Hepatocyte (in vitro differentiated cells): ENCODE data around the gene PKD2L1.

Experiments
- EZH2 ChIP-seq: fragments of 200-600 bp; sonication (generic); IDR thresholded peaks from 2 replicates; pipeline ENCODE4 v1.6.1; 2016; ENCODE audit warnings: antibody characterized with exemption, mild to moderate bottlenecking, borderline replicate concordance
- TF ChIP-seq, protein P1 (sequence below): fragments of 200-600 bp; sonication (generic); IDR thresholded peaks from 2 replicates; pipeline ENCODE4 v1.5.1; 2016; ENCODE audit warnings: antibody characterized with exemption, mild to moderate bottlenecking; ENCODE audit not compliant: poor library complexity

DNA sequence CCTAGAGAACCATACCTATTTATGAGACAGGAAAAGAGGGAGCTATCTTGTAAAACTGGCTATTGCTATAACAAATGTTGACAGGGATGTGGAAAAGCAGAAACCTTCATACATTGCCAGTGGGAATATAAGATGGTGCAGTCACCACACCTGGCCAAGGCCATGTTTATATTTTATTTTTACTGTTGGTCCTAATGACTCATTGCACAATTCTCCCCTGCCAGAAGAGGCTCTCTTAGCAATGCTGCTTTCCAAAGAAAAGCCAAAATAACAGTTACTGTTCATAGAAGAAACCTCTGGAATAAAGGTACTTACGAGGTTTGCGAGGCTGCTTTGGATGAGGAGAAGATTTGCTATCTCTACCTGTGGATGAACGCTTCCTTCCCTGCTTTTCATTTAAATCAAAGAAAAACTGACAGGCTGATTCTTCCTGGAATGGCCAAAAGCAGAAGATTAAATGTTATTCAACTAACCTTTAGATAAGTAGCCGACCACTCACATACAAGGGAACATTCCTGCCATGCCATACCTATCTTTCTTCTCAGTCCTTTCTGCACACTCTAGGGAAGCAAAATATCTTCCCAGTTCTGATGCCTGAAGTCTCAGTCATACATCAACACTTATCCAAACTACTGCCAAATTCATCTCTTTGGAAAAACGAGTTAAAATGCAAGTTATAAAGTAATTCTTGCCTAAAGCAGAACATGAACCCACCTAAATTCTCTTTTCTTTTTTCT, 84.4 kb downstream of the PKD2L1 start:
- TF ChIP-seq, protein P1, sequence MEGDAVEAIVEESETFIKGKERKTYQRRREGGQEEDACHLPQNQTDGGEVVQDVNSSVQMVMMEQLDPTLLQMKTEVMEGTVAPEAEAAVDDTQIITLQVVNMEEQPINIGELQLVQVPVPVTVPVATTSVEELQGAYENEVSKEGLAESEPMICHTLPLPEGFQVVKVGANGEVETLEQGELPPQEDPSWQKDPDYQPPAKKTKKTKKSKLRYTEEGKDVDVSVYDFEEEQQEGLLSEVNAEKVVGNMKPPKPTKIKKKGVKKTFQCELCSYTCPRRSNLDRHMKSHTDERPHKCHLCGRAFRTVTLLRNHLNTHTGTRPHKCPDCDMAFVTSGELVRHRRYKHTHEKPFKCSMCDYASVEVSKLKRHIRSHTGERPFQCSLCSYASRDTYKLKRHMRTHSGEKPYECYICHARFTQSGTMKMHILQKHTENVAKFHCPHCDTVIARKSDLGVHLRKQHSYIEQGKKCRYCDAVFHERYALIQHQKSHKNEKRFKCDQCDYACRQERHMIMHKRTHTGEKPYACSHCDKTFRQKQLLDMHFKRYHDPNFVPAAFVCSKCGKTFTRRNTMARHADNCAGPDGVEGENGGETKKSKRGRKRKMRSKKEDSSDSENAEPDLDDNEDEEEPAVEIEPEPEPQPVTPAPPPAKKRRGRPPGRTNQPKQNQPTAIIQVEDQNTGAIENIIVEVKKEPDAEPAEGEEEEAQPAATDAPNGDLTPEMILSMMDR, result no peak
- TF ChIP-seq EZH2, result no peak
